ENCODE results near the gene NTF4. TPM values are rescaled to one million over a fixed set of nuclear protein-coding genes. Genes with fewer than 3 reads are reported as not detected.
"Not testable (repeated sequence)": the region's sequence is repeated elsewhere in the genome, so short reads cannot be mapped to it uniquely, and the experiment has no call there.

Gene NTF4
- total RNA-seq, 1 donor from 2014 or later, result 0.58 TPM

DNA sequence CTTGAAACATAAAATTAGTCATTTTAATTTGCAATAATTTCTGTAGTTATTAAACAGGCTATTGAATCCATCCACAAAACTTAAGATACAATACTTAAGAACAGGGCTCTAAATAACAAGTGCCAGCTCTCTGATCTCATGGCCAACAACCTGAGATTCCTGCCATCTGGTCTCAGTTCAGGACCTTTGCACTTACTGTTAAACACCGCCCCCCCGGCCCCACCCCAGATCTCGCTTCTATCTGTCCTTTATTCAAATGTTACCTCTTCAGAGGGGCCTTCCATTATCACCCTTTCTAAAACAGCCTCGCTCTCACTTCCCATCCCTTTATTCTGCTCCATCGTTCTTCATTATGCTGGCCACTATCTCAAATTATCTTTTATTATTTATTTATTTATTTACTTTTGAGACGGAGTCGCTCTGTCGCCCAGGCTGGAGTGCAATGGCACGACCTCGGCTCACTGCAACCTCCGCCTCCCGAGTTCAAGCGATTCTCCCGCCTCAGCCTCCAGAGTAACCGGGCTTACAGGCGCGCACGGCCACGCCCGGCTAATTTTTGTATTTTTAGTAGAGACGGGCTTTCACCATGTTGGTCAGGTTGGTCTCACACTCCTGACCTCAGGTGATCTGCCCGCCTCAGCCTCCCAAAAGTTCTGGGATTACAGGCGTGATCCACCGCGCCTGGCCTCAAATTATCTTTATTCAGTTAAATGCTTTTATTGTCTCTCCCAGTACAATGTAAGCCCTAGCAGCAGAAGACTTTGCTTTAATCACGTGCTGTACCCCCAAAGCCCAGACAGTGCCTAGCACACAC is 19.8 kb upstream of the NTF4 start:
- H3K36me3 ChIP-seq (ENCODE audit: control insufficient read depth, insufficient read depth, low read length), result peaks cover 2% of the 10 kb centered on the region
- no peak for TF ChIP-seq CTCF (IDR thresholded peaks at IDR 0.05; ENCODE audit: insufficient read depth, low read length, poor library complexity, severe bottlenecking)
- DNase-seq (ENCODE audit: low read depth), result no peak
- no peaks in the 10 kb centered on the region for H3K27me3 ChIP-seq (ENCODE audit: control insufficient read depth, insufficient read depth, low read length)
- peak overlapping the region; percentile 36 for H3K4me3 ChIP-seq (ENCODE audit: low read depth, low read length)

- Histone ChIP-seq H3K4me3 (ENCODE audit: low read depth, low read length) (no peak overlapping the region), H3K36me3 (ENCODE audit: control insufficient read depth, insufficient read depth, low read length) (no peaks in the 10 kb centered on the region), H3K27me3 (ENCODE audit: control insufficient read depth, insufficient read depth, low read length) (no peaks in the 10 kb centered on the region)
- DNase-seq (ENCODE audit: low read depth), result no peak
- no peak for TF ChIP-seq CTCF (IDR thresholded peaks at IDR 0.05; ENCODE audit: insufficient read depth, low read length, poor library complexity, severe bottlenecking)
These were observed 16.7 kb upstream of the NTF4 start for GRCh38 chr19:49081273-49081672.

DNA sequence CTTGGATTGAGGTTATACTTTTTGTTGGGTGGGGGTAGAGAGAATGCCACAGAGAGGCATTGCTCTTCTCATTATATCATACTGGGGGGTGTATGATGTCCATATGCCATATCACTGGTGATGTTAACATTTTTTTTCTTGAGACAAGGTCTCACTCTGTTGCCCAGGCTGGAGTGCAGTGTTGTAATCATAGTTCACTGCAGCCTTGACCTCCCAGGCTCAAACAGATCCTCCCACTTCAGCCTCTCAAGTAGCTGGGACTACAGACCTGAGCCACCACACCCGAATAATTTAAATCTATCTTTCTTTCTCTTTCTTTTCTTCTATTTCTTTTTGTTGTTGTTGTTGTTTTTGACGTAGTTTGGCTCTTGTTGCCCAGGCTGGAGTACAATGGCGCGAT is 15.8 kb upstream of the NTF4 start:
- no peak overlapping the region for H3K4me3 ChIP-seq (ENCODE audit: low read depth, low read length)
- no peaks in the 10 kb centered on the region for H3K27me3 ChIP-seq (ENCODE audit: control insufficient read depth, insufficient read depth, low read length)
- no peak for DNase-seq (ENCODE audit: low read depth)
- H3K36me3 ChIP-seq (ENCODE audit: control insufficient read depth, insufficient read depth, low read length), result no peaks in the 10 kb centered on the region
- no peak for TF ChIP-seq CTCF (IDR thresholded peaks at IDR 0.05; ENCODE audit: insufficient read depth, low read length, poor library complexity, severe bottlenecking)

DNA sequence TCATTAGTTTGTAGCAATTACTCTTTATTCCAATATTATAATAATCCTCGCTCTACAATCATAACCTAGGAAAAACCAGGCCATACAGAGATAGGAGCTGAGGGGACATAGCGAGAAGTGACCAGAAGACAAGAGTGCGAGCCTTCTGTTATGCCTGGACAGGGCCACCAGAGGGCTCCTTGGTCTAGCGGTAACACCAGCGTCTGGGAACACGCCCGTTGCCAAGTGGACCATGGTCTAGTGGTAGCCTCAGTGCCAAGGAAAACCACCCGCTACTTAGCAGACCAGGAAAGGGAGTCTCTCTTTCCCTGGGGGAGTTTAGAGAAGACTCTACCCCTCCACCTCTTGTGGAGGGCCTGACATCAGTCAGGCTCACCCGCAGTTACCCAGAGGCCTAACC is 10.3 kb upstream of the NTF4 start:
- not testable (repeated sequence) for H3K4me3 ChIP-seq (ENCODE audit: low read depth, low read length); H3K36me3 ChIP-seq (ENCODE audit: control insufficient read depth, insufficient read depth, low read length)
- DNase-seq (ENCODE audit: low read depth), result peak; percentile 18
- H3K27me3 ChIP-seq (ENCODE audit: control insufficient read depth, insufficient read depth, low read length), result peaks cover 33% of the 10 kb centered on the region
- peak; percentile 58 for TF ChIP-seq CTCF (IDR thresholded peaks at IDR 0.05; ENCODE audit: insufficient read depth, low read length, poor library complexity, severe bottlenecking)

- peak; percentile 42 for TF ChIP-seq CTCF (IDR thresholded peaks at IDR 0.05; ENCODE audit: insufficient read depth, low read length, poor library complexity, severe bottlenecking)
- no peaks in the 10 kb centered on the region for H3K36me3 ChIP-seq (ENCODE audit: control insufficient read depth, insufficient read depth, low read length)
- no peak for DNase-seq (ENCODE audit: low read depth)
- H3K4me3 ChIP-seq (ENCODE audit: low read depth, low read length), result no peak overlapping the region
- peaks cover 39% of the 10 kb centered on the region for H3K27me3 ChIP-seq (ENCODE audit: control insufficient read depth, insufficient read depth, low read length)
These were observed 9.1 kb upstream of the NTF4 start for GRCh38 chr19:49073514-49074378.
